HepG2 (cell line): ENCODE results near the gene PNLIP. TPM values are rescaled to one million over a fixed set of nuclear protein-coding genes. Genes with fewer than 3 reads are reported as not detected.

Source experiments
- ATAC-seq: fragments of 200-7000 bp; cut with Tn5 transposase; 3 replicates; pipeline ENCODE4 v1.9.1; 2020; ENCODE audit warnings: mild to moderate bottlenecking, moderate library complexity
- BruUV-seq: library from RNA; stranded (reverse); fragments of 400-500 nt; replicated peaks from 2 replicates; lab custom pipeline; 2021; lab: Mats Ljungman, UMichigan
- CTCF ChIA-PET: fragments of 300-600 bp; formaldehyde crosslinking; extraction: SDS; loops from one replicate; lab custom pipeline; 2021; ENCODE audit warnings: low total read pairs, inconsistent platforms, low intra/inter-chr PET ratio; lab: Yijun Ruan, JAX
- POLR2A ChIA-PET: fragments of 350-600 bp; sonication (Branson Sonifier 250); formaldehyde crosslinking; loops from one replicate; lab custom pipeline; 2020; ENCODE audit warnings: antibody characterized with exemption, inconsistent platforms; lab: Yijun Ruan, JAX
- DNase-seq: peaks from one replicate; pipeline ENCODE4 v3.0.0-alpha.2; 2015; ENCODE audit warnings: low spot score
- FAIRE-seq: peaks from 3 replicates; lab custom pipeline; 2011; peaks lifted over from hg19 to GRCh38; lab: Jason Lieb, UNC
- H2AFZ ChIP-seq: one replicate; pipeline ENCODE4 v1.6.1; 2011; ENCODE audit warnings: low read length, inconsistent platforms
- H3K27ac ChIP-seq: fragments of 300-600 bp; 3 replicates; pipeline ENCODE4 v1.8.0; 2011; ENCODE audit warnings: mixed run types, mild to moderate bottlenecking, mixed read lengths, low read length, inconsistent platforms; ENCODE audit not compliant: insufficient read depth; ENCODE audit errors: extremely low read length
- H3K27me3 ChIP-seq, 2 experiments: fragments of 200-600 bp in 1 of 2; 2 replicates in 1 of 2; 3 replicates in 1 of 2; pipeline versions ENCODE4 v1.6.0 to v1.8.0; 2011; ENCODE audit warnings: low read length in 2 of 2, mild to moderate bottlenecking in 2 of 2, moderate library complexity in 2 of 2, inconsistent platforms in 1 of 2; ENCODE audit not compliant: insufficient read depth in 2 of 2, control insufficient read depth in 1 of 2
- H3K36me3 ChIP-seq, 2 experiments: fragments of 200-600 bp in 1 of 2; replicated peaks in 1 of 2; 2 replicates in 1 of 2; 3 replicates in 1 of 2; pipeline versions ENCODE4 v1.5.1 to v1.8.0; 2011; ENCODE audit warnings: low read length in 2 of 2, inconsistent platforms in 1 of 2; ENCODE audit not compliant: insufficient read depth in 2 of 2, control insufficient read depth in 1 of 2
- H3K4me1 ChIP-seq: 2 replicates; pipeline ENCODE4 v1.5.1; 2012; ENCODE audit warnings: low read length, inconsistent platforms; ENCODE audit not compliant: insufficient read depth
- H3K4me2 ChIP-seq: 2 replicates; pipeline ENCODE4 v1.6.0; 2011; ENCODE audit warnings: low read depth, low read length, inconsistent platforms
- H3K4me3 ChIP-seq, 3 experiments: fragments of 200-600 bp in 1 of 3; sonication (generic), shearing (Covaris generic) in 1 of 3; replicated peaks in 1 of 3; 2 replicates each; pipeline ENCODE4 v1.5.1; 2011 to 2016; ENCODE audit warnings: low read length in 3 of 3, inconsistent platforms in 2 of 3, low read depth in 2 of 3, mild to moderate bottlenecking in 2 of 3, control low read depth in 1 of 3, mixed read lengths in 1 of 3; ENCODE audit not compliant: insufficient read depth in 1 of 3
- H3K79me2 ChIP-seq: one replicate; pipeline ENCODE4 v1.6.1; 2011; ENCODE audit warnings: low read length, inconsistent platforms; ENCODE audit not compliant: insufficient read depth
- H3K9ac ChIP-seq: 2 replicates; pipeline ENCODE4 v1.6.0; 2011; ENCODE audit warnings: mild to moderate bottlenecking, low read depth, low read length, inconsistent platforms; ENCODE audit not compliant: insufficient read depth
- H3K9me3 ChIP-seq: 2 replicates; pipeline ENCODE4 v1.5.1; 2012; ENCODE audit warnings: mild to moderate bottlenecking, low read length
- H4K20me1 ChIP-seq: 2 replicates; pipeline ENCODE4 v1.6.0; 2011; ENCODE audit warnings: inconsistent platforms, mild to moderate bottlenecking, low read length, moderate library complexity; ENCODE audit not compliant: insufficient read depth
- AGO1 ChIP-seq: fragments of 200-400 bp; formaldehyde crosslinking; IDR thresholded peaks from 2 replicates; pipeline ENCODE4 v1.6.1; 2017; ENCODE audit warnings: mild to moderate bottlenecking, low read depth, low read length, moderate library complexity; ENCODE audit not compliant: poor library complexity, severe bottlenecking
- FUBP1 ChIP-seq: sonication (generic); formaldehyde crosslinking; IDR thresholded peaks from 2 replicates; pipeline ENCODE4 v1.5.1; 2020; ENCODE audit warnings: missing genetic modification reagents, mild to moderate bottlenecking, borderline replicate concordance
- GABPB1 ChIP-seq: IDR thresholded peaks from 2 replicates; pipeline ENCODE4 v1.6.1; 2016; ENCODE audit warnings: mild to moderate bottlenecking, missing genetic modification reagents, moderate library complexity, missing compliant biosample characterization
- IKZF1 ChIP-seq: fragments of 450-650 bp; IDR thresholded peaks from 2 replicates; pipeline ENCODE4 v1.7.1; 2016
- MBD4 ChIP-seq: IDR thresholded peaks from 2 replicates; pipeline ENCODE4 v1.6.1; 2012; ENCODE audit warnings: low read length, inconsistent platforms, borderline replicate concordance
- MED1 ChIP-seq: sonication (generic); formaldehyde crosslinking; IDR thresholded peaks from 2 replicates; pipeline ENCODE4 v1.4.0; 2020; ENCODE audit warnings: missing genetic modification reagents
- MYPOP ChIP-seq: sonication (generic); formaldehyde crosslinking; IDR thresholded peaks from 2 replicates; pipeline ENCODE4 v1.8.1; 2023; ENCODE audit warnings: mild to moderate bottlenecking, moderate library complexity, missing genetic modification reagents
- NFE2L1 ChIP-seq: sonication (generic); formaldehyde crosslinking; IDR thresholded peaks from 2 replicates; pipeline ENCODE4 v1.4.0; 2020; ENCODE audit warnings: missing genetic modification reagents, mild to moderate bottlenecking, borderline replicate concordance
- RXRA ChIP-seq: sonication (generic); formaldehyde crosslinking; IDR thresholded peaks from 2 replicates; pipeline ENCODE4 v1.5.1; 2020; ENCODE audit warnings: missing genetic modification reagents
- SMYD3 ChIP-seq: sonication (generic); formaldehyde crosslinking; IDR thresholded peaks from 2 replicates; pipeline ENCODE4 v1.8.1; 2023; ENCODE audit warnings: mild to moderate bottlenecking, missing genetic modification reagents
- TARDBP ChIP-seq: sonication (generic); formaldehyde crosslinking; IDR thresholded peaks from 2 replicates; pipeline ENCODE4 v1.8.0; 2022; ENCODE audit warnings: mild to moderate bottlenecking, missing genetic modification reagents
- ZFP36L1 ChIP-seq: sonication (generic); formaldehyde crosslinking; IDR thresholded peaks from 2 replicates; pipeline ENCODE4 v1.8.0; 2022; ENCODE audit warnings: mild to moderate bottlenecking, missing genetic modification reagents, moderate library complexity
- ZNF274 ChIP-seq: sonication (generic); formaldehyde crosslinking; IDR thresholded peaks from 2 replicates; pipeline ENCODE4 v1.5.1; 2020; ENCODE audit warnings: mild to moderate bottlenecking, missing genetic modification reagents
- ZNF83 ChIP-seq: sonication (generic); formaldehyde crosslinking; IDR thresholded peaks from 2 replicates; pipeline ENCODE4 v1.4.0; 2020; ENCODE audit warnings: missing genetic modification reagents, mild to moderate bottlenecking, borderline replicate concordance
- ZSCAN9 ChIP-seq: IDR thresholded peaks from 2 replicates; pipeline ENCODE4 v1.6.1; 2016; ENCODE audit warnings: borderline replicate concordance
- WGBS: methylation state at CpG from one replicate; pipeline ENCODE4 v1.1.6; 2017; ENCODE audit warnings: low lambda C conversion rate; 5-methylcytosine and 5-hydroxymethylcytosine counted together
- in situ Hi-C: cut with HindIII; loops from 2 replicates; pipeline ENCODE4 v1.10.0; 2017; ENCODE audit warnings: low pct_unique_long_range_greater_than_20kb; ENCODE audit not compliant: extremely low pct_ligation_motif_present
- intact Hi-C: fragments of 100-400 bp; cut with micrococcal nuclease; formaldehyde crosslinking; loops from one replicate; pipeline ENCODE4 v1.10.0; 2022; ENCODE audit not compliant: unreplicated experiment
- polyA plus RNA-seq, 8 experiments: library from polyadenylated mRNA; depleted of rRNA in 3 of 8; stranded (reverse) in 7 of 8; unstranded in 1 of 8; fragments of >200 nt; fragmentation: Illumina TruSeq in 4 of 8; extraction: Trizol in 4 of 8; gene quantifications; 2 replicates each; pipeline versions ENCODE4 v1.2.1 to v1.2.3, GENCODE V29; 2011 to 2016; ENCODE audit warnings: low read depth in 4 of 8, missing spikeins in 1 of 8, mixed read lengths in 1 of 8; ENCODE audit not compliant: insufficient read depth in 1 of 8
- total RNA-seq, 5 experiments: library from RNA; depleted of rRNA; stranded (reverse); fragments of >200 nt; fragmentation: Illumina TruSeq; extraction: Trizol; gene quantifications; 2 replicates each; pipeline ENCODE4 v1.2.3, GENCODE V29; 2016; ENCODE audit warnings: low read depth in 1 of 5

The PNLIP gene
- total and polyA plus RNA-seq, 2 of the 13 experiments (the other 11 are each of a cell fraction or from before 2014, with no cell fraction given), result not detected

- Histone ChIP-seq H3K4me1 (no peaks in the 10 kb centered on the region), H3K9me3 (no peaks in the 10 kb centered on the region), H3K27me3 (no peaks in the 10 kb centered on the region), H4K20me1 (no peaks in the 10 kb centered on the region)
- ATAC-seq, result no peak
- DNase-seq, result no peak
- TF ChIP-seq ZNF83 (no peak), NFE2L1 (no peak), AGO1 (no peak), MBD4 (no peak), IKZF1 (no peak), MYPOP (no peak)
- TF ChIP-seq, all 625 proteins: peak for 0
- in situ Hi-C loops (no loop called here), intact Hi-C loops (no loop called here)
- Histone ChIP-seq H3K79me2 (no peaks in the 10 kb centered on the region), H2AFZ (no peak overlapping the region), H3K4me2 (no peak overlapping the region), H3K9ac (no peak overlapping the region), H3K36me3 (no peaks in the 10 kb centered on the region), H3K4me3 (no peak overlapping the region), H3K27ac (no peak overlapping the region)
- POLR2A ChIA-PET, result no interaction called here
- CTCF ChIA-PET, result no interaction called here
- FAIRE-seq, result no peak
- BruUV-seq, result no TSS peak
- 30% methylated on average over 13 of the region's 13 CpGs for WGBS
These were observed 7.7 kb downstream of the PNLIP start for GRCh38 chr10:116553378-116553980.

GRCh38 chr10:116554628-116555027 is 8.9 kb downstream of the PNLIP start:
- no TSS peak for BruUV-seq
- intact Hi-C loops, result no loop called here
- ATAC-seq, result no peak

More at GRCh38 chr10:116554628-116555027, 8.9 kb downstream of the PNLIP start:
- 3% methylated on average over 5 of the region's 5 CpGs for WGBS
- no peak overlapping the region for H2AFZ ChIP-seq
- H3K27ac ChIP-seq, result no peak overlapping the region
- no peak overlapping the region for H3K4me3 ChIP-seq
- no peaks in the 10 kb centered on the region for H4K20me1 ChIP-seq
- no peaks in the 10 kb centered on the region for H3K79me2 ChIP-seq
- H3K9ac ChIP-seq, result no peak overlapping the region
- CTCF ChIA-PET, result no interaction called here
- TF ChIP-seq SMYD3 (CRISPR knock-in tag) (no peak), MED1 (no peak), ZFP36L1 (no peak), FUBP1 (CRISPR knock-in tag) (no peak), RXRA (CRISPR knock-in tag) (no peak), GABPB1 (CRISPR knock-in tag) (no peak), ZNF274 (CRISPR knock-in tag) (no peak), ZSCAN9 (CRISPR knock-in tag) (no peak), TARDBP (CRISPR knock-in tag) (no peak)
- no peaks in the 10 kb centered on the region for H3K9me3 ChIP-seq
- no peaks in the 10 kb centered on the region for H3K36me3 ChIP-seq
- DNase-seq, result no peak
- FAIRE-seq, result no peak
- no peak overlapping the region for H3K4me2 ChIP-seq
- no peaks in the 10 kb centered on the region for H3K4me1 ChIP-seq
- no peaks in the 10 kb centered on the region for H3K27me3 ChIP-seq
- POLR2A ChIA-PET, result no interaction called here
- in situ Hi-C loops, result no loop called here
